ENCODE results near the gene RALGPS1.
A peak's percentile ranks its signal among the peaks of the same experiment; 100 is the strongest.

GRCh38 chr9:127183814-127184582, 269.4 kb downstream of the RALGPS1 start:
- TF ChIP-seq POLR2AphosphoS5 (IDR thresholded peaks at IDR 0.05) (peak; percentile 51 to 90 (median 80)), POLR2A (IDR thresholded peaks at IDR 0.05) (no peak), EP300 (IDR thresholded peaks at IDR 0.05) (peak in 3 of 4 donors; percentile 48 to 63 (median 61))
- TF ChIP-seq, protein P1, sequence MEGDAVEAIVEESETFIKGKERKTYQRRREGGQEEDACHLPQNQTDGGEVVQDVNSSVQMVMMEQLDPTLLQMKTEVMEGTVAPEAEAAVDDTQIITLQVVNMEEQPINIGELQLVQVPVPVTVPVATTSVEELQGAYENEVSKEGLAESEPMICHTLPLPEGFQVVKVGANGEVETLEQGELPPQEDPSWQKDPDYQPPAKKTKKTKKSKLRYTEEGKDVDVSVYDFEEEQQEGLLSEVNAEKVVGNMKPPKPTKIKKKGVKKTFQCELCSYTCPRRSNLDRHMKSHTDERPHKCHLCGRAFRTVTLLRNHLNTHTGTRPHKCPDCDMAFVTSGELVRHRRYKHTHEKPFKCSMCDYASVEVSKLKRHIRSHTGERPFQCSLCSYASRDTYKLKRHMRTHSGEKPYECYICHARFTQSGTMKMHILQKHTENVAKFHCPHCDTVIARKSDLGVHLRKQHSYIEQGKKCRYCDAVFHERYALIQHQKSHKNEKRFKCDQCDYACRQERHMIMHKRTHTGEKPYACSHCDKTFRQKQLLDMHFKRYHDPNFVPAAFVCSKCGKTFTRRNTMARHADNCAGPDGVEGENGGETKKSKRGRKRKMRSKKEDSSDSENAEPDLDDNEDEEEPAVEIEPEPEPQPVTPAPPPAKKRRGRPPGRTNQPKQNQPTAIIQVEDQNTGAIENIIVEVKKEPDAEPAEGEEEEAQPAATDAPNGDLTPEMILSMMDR (IDR thresholded peaks at IDR 0.05) = no peak

Data from sigmoid colon (tissue), 4 donors.